ENCODE data around the gene CSMD2. TPM values are rescaled to one million over a fixed set of nuclear protein-coding genes. Genes with fewer than 3 reads are reported as not detected.

The CSMD2 gene
- total and polyA plus RNA-seq, 2 of the 8 experiments (the other 6 are each of a cell fraction or from before 2014, with no cell fraction given) = 7.0 to 14.7 TPM

DNA sequence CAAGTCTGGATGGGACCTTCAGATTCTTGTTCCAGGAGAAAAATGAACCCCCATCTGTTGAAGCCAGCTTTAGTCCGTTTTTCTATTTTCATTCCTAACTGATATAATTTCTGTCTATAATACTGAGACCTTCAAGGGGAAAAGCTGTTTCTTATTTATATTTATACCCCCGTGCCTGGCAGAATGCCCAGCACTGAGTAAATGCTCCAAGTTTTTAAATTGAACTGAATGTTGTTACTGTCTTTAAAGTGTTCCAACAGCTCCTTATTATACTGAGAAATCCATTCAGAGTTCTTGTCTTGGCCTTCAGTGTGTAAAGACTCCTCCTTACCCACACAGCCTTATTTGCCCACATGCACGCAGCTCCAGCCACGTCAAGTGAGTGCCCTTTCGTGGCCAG lies 479.8 kb downstream of the CSMD2 start (continued):
- TF ChIP-seq, protein P1, sequence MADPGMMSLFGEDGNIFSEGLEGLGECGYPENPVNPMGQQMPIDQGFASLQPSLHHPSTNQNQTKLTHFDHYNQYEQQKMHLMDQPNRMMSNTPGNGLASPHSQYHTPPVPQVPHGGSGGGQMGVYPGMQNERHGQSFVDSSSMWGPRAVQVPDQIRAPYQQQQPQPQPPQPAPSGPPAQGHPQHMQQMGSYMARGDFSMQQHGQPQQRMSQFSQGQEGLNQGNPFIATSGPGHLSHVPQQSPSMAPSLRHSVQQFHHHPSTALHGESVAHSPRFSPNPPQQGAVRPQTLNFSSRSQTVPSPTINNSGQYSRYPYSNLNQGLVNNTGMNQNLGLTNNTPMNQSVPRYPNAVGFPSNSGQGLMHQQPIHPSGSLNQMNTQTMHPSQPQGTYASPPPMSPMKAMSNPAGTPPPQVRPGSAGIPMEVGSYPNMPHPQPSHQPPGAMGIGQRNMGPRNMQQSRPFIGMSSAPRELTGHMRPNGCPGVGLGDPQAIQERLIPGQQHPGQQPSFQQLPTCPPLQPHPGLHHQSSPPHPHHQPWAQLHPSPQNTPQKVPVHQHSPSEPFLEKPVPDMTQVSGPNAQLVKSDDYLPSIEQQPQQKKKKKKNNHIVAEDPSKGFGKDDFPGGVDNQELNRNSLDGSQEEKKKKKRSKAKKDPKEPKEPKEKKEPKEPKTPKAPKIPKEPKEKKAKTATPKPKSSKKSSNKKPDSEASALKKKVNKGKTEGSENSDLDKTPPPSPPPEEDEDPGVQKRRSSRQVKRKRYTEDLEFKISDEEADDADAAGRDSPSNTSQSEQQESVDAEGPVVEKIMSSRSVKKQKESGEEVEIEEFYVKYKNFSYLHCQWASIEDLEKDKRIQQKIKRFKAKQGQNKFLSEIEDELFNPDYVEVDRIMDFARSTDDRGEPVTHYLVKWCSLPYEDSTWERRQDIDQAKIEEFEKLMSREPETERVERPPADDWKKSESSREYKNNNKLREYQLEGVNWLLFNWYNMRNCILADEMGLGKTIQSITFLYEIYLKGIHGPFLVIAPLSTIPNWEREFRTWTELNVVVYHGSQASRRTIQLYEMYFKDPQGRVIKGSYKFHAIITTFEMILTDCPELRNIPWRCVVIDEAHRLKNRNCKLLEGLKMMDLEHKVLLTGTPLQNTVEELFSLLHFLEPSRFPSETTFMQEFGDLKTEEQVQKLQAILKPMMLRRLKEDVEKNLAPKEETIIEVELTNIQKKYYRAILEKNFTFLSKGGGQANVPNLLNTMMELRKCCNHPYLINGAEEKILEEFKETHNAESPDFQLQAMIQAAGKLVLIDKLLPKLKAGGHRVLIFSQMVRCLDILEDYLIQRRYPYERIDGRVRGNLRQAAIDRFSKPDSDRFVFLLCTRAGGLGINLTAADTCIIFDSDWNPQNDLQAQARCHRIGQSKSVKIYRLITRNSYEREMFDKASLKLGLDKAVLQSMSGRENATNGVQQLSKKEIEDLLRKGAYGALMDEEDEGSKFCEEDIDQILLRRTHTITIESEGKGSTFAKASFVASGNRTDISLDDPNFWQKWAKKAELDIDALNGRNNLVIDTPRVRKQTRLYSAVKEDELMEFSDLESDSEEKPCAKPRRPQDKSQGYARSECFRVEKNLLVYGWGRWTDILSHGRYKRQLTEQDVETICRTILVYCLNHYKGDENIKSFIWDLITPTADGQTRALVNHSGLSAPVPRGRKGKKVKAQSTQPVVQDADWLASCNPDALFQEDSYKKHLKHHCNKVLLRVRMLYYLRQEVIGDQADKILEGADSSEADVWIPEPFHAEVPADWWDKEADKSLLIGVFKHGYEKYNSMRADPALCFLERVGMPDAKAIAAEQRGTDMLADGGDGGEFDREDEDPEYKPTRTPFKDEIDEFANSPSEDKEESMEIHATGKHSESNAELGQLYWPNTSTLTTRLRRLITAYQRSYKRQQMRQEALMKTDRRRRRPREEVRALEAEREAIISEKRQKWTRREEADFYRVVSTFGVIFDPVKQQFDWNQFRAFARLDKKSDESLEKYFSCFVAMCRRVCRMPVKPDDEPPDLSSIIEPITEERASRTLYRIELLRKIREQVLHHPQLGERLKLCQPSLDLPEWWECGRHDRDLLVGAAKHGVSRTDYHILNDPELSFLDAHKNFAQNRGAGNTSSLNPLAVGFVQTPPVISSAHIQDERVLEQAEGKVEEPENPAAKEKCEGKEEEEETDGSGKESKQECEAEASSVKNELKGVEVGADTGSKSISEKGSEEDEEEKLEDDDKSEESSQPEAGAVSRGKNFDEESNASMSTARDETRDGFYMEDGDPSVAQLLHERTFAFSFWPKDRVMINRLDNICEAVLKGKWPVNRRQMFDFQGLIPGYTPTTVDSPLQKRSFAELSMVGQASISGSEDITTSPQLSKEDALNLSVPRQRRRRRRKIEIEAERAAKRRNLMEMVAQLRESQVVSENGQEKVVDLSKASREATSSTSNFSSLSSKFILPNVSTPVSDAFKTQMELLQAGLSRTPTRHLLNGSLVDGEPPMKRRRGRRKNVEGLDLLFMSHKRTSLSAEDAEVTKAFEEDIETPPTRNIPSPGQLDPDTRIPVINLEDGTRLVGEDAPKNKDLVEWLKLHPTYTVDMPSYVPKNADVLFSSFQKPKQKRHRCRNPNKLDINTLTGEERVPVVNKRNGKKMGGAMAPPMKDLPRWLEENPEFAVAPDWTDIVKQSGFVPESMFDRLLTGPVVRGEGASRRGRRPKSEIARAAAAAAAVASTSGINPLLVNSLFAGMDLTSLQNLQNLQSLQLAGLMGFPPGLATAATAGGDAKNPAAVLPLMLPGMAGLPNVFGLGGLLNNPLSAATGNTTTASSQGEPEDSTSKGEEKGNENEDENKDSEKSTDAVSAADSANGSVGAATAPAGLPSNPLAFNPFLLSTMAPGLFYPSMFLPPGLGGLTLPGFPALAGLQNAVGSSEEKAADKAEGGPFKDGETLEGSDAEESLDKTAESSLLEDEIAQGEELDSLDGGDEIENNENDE (IDR thresholded peaks at IDR 0.05; ENCODE audit: insufficient replicate concordance, low read length) = no peak
- no peak for TF ChIP-seq EZH2 (IDR thresholded peaks at IDR 0.05; ENCODE audit: low read depth, low read length, severe bottlenecking)
- no peak for TF ChIP-seq CBX8 (IDR thresholded peaks at IDR 0.05; ENCODE audit: borderline replicate concordance, low read depth, low read length)
- no peak for TF ChIP-seq GTF2F1 (IDR thresholded peaks at IDR 0.05; ENCODE audit: borderline replicate concordance, low read depth, low read length)
